K562 (cell line): ENCODE data around the gene DOK3. TPM values are rescaled to one million over a fixed set of nuclear protein-coding genes. Genes with fewer than 3 reads are reported as not detected.

Experiments
- BCLAF1 ChIP-seq, 2 experiments: fragments of 450-650 bp in 1 of 2; IDR thresholded peaks; 2 replicates each; pipeline ENCODE4 v1.6.1; 2011 to 2017; ENCODE audit warnings: low read depth in 2 of 2, antibody characterized with exemption in 1 of 2, borderline replicate concordance in 1 of 2, low read length in 1 of 2, mild to moderate bottlenecking in 1 of 2, mixed read lengths in 1 of 2; ENCODE audit not compliant: control insufficient read depth in 1 of 2
- ELF2 ChIP-seq: fragments of 250-450 bp; sonication (Bioruptor Pico); IDR thresholded peaks from 2 replicates; pipeline ENCODE4 v1.5.0; 2021; ENCODE audit warnings: mild to moderate bottlenecking
- GABPB1 ChIP-seq: sonication (generic); formaldehyde crosslinking; IDR thresholded peaks from 2 replicates; pipeline ENCODE4 v1.8.0; 2022; ENCODE audit warnings: mild to moderate bottlenecking, missing genetic modification reagents
- GATA2 ChIP-seq: sonication (generic); formaldehyde crosslinking; IDR thresholded peaks from 2 replicates; pipeline ENCODE4 v1.4.0; 2020; ENCODE audit warnings: mild to moderate bottlenecking, missing genetic modification reagents
- PHF20 ChIP-seq: fragments of 450-650 bp; IDR thresholded peaks from 2 replicates; pipeline ENCODE4 v1.6.1; 2018; ENCODE audit not compliant: partially characterized antibody
- POU5F1 ChIP-seq: fragments of 150-350 bp; IDR thresholded peaks from 2 replicates; pipeline ENCODE4 v1.6.1; 2014; ENCODE audit warnings: borderline replicate concordance, low read length, low read depth, mild to moderate bottlenecking; ENCODE audit not compliant: partially characterized antibody
- RBM14 ChIP-seq: fragments of 200-400 bp; formaldehyde crosslinking; IDR thresholded peaks from 2 replicates; pipeline ENCODE4 v1.6.1; 2018; ENCODE audit warnings: low read depth, mild to moderate bottlenecking, low read length, moderate library complexity, borderline replicate concordance; ENCODE audit not compliant: insufficient read depth
- RFX1 ChIP-seq: fragments of 450-650 bp; IDR thresholded peaks from 2 replicates; pipeline ENCODE4 v1.6.1; 2016; ENCODE audit warnings: mild to moderate bottlenecking, moderate library complexity
- SMC3 ChIP-seq: conservative IDR thresholded peaks from 2 replicates; pipeline ENCODE4 v1.6.1; 2011; ENCODE audit warnings: low read depth, low read length, improper control_type of control experiment; ENCODE audit not compliant: insufficient read depth
- SRSF9 ChIP-seq: fragments of 200-400 bp; formaldehyde crosslinking; IDR thresholded peaks from 2 replicates; pipeline ENCODE4 v1.6.1; 2017; ENCODE audit warnings: low read depth, low read length, borderline replicate concordance
- U2AF1 ChIP-seq: fragments of 200-400 bp; formaldehyde crosslinking; optimal IDR thresholded peaks from 2 replicates; pipeline ENCODE3; 2017; ENCODE audit warnings: mild to moderate bottlenecking, low read depth, low read length, moderate library complexity
- ZBTB33 ChIP-seq: sonication (generic); formaldehyde crosslinking; IDR thresholded peaks from 2 replicates; pipeline ENCODE4 v1.8.1; 2023; ENCODE audit warnings: mild to moderate bottlenecking, missing genetic modification reagents
- ZKSCAN1 ChIP-seq: fragments of 150-350 bp; IDR thresholded peaks from 2 replicates; pipeline ENCODE4 v1.6.1; 2016; ENCODE audit warnings: low read depth, low read length
- ZNF165 ChIP-seq: fragments of 250-450 bp; sonication (Bioruptor Pico); IDR thresholded peaks from 2 replicates; pipeline ENCODE4 v1.4.0; 2020; ENCODE audit warnings: borderline replicate concordance
- ZNF695 ChIP-seq: fragments of 450-650 bp; formaldehyde crosslinking; IDR thresholded peaks from 2 replicates; pipeline ENCODE4 v1.4.0; 2020; ENCODE audit warnings: mild to moderate bottlenecking, moderate library complexity
- ZNF830 ChIP-seq: fragments of 250-450 bp; sonication (Bioruptor Pico); IDR thresholded peaks from 2 replicates; pipeline ENCODE4 v1.5.0; 2021; ENCODE audit warnings: mild to moderate bottlenecking
- polyA plus RNA-seq, 8 experiments: library from polyadenylated mRNA; depleted of rRNA in 4 of 8; stranded (reverse) in 5 of 8; unstranded in 3 of 8; fragments of >200 nt; fragmentation: Nextera tagmentation in 2 of 8; fragmentation: Illumina TruSeq in 1 of 8; extraction: Ambion mirVana in 2 of 8; extraction: Trizol in 1 of 8; gene quantifications; 2 replicates each; pipeline versions ENCODE4 v1.2.1 to v1.2.3, GENCODE V29; 2011 to 2014; ENCODE audit warnings: inconsistent platforms in 1 of 8, missing spikeins in 1 of 8
- total RNA-seq, 7 experiments: library from RNA; depleted of rRNA in 6 of 7; stranded (reverse); fragments of >200 nt in 6 of 7; fragmentation: Illumina TruSeq in 2 of 7; extraction: Trizol in 2 of 7; gene quantifications; 2 replicates each; pipeline versions ENCODE4 v1.2.1 to v1.2.3, GENCODE V29; 2011 to 2021; ENCODE audit warnings: low replicate concordance in 1 of 7
- TF ChIP-seq, protein P1 (sequence below): fragments of 450-650 bp; conservative IDR thresholded peaks from 2 replicates; pipeline ENCODE4 v1.6.1; 2016; ENCODE audit warnings: missing genetic modification characterization, low read depth, mild to moderate bottlenecking, missing compliant biosample characterization, moderate library complexity
- TF ChIP-seq, protein P2 (sequence below): sonication (generic); formaldehyde crosslinking; IDR thresholded peaks from 2 replicates; pipeline ENCODE4 v1.8.0; 2022; ENCODE audit warnings: mild to moderate bottlenecking, missing genetic modification reagents, borderline replicate concordance
- TF ChIP-seq, protein P3 (sequence below): sonication (generic); formaldehyde crosslinking; IDR thresholded peaks from 2 replicates; pipeline ENCODE4 v1.8.0; 2022; ENCODE audit warnings: mild to moderate bottlenecking, missing genetic modification reagents

Gene DOK3
- total and polyA plus RNA-seq, 9 of the 15 experiments (the other 6 are each of a cell fraction or from before 2014, with no cell fraction given): 1.3 to 23.0 (median 8.0) TPM

DNA sequence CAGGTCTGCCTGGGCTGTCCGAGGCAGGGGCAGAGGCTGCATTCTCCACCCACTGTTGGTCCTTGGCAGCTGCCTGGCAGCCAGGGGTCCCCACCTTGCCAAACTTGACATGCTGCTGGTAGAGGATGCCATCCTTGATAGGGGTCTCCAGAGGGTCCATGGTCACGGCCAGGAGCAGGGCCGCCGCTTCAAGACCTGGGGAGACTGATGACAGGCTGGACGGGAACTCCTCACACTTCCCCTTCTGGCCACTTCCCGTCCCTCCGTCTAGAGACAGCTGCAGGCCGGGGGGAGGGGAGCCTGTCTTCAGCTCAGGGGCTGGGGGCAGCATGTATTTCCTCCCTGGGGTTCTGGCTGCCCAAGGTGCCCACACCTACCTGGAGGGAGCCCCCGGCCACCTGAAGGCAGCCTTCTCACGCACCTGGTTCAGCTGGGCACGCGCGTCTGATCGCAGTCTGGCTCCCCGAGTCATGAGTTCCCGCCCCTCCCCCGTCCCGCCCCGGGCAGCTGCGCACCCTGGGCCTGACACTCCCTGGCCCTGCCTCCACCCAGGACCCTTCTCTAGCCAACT lies at the start of gene DOK3 (continued):
- peak; percentile 11 for TF ChIP-seq PHF20
- TF ChIP-seq RFX1: no peak
- TF ChIP-seq, protein P1, sequence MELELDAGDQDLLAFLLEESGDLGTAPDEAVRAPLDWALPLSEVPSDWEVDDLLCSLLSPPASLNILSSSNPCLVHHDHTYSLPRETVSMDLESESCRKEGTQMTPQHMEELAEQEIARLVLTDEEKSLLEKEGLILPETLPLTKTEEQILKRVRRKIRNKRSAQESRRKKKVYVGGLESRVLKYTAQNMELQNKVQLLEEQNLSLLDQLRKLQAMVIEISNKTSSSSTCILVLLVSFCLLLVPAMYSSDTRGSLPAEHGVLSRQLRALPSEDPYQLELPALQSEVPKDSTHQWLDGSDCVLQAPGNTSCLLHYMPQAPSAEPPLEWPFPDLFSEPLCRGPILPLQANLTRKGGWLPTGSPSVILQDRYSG (tag): no peak
- TF ChIP-seq SMC3: no peak
- no peak for TF ChIP-seq POU5F1
- no peak for TF ChIP-seq ELF2 (CRISPR knock-in tag)
- no peak for TF ChIP-seq ZNF830 (CRISPR knock-in tag)
- no peak for TF ChIP-seq ZNF165 (CRISPR knock-in tag)
- no peak for TF ChIP-seq ZKSCAN1
- TF ChIP-seq SRSF9: no peak
- TF ChIP-seq GATA2 (CRISPR knock-in tag): no peak
- no peak for TF ChIP-seq BCLAF1 (IDR thresholded peaks at IDR 0.05; ENCODE audit: borderline replicate concordance in 1 of 2, control insufficient read depth in 1 of 2, low read depth in 2 of 2, low read length in 1 of 2)
- TF ChIP-seq, protein P2, sequence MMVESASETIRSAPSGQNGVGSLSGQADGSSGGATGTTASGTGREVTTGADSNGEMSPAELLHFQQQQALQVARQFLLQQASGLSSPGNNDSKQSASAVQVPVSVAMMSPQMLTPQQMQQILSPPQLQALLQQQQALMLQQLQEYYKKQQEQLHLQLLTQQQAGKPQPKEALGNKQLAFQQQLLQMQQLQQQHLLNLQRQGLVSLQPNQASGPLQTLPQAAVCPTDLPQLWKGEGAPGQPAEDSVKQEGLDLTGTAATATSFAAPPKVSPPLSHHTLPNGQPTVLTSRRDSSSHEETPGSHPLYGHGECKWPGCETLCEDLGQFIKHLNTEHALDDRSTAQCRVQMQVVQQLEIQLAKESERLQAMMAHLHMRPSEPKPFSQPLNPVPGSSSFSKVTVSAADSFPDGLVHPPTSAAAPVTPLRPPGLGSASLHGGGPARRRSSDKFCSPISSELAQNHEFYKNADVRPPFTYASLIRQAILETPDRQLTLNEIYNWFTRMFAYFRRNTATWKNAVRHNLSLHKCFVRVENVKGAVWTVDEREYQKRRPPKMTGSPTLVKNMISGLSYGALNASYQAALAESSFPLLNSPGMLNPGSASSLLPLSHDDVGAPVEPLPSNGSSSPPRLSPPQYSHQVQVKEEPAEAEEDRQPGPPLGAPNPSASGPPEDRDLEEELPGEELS: no peak
- TF ChIP-seq ZNF695 (CRISPR knock-in tag): no peak
- TF ChIP-seq ZBTB33 (CRISPR knock-in tag): no peak
- TF ChIP-seq RBM14: no peak
- TF ChIP-seq U2AF1: no peak
- TF ChIP-seq, protein P3, sequence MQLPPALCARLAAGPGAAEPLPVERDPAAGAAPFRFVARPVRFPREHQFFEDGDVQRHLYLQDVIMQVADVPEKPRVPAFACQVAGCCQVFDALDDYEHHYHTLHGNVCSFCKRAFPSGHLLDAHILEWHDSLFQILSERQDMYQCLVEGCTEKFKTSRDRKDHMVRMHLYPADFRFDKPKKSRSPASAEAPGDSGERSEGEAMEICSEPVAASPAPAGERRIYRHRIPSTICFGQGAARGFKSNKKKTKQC (CRISPR knock-in tag): no peak
- TF ChIP-seq GABPB1 (CRISPR knock-in tag): peak; percentile 34; the same call in 1 of the 2 replicates
